ENCODE results near the gene SYNDIG1.

Gene SYNDIG1

DNA sequence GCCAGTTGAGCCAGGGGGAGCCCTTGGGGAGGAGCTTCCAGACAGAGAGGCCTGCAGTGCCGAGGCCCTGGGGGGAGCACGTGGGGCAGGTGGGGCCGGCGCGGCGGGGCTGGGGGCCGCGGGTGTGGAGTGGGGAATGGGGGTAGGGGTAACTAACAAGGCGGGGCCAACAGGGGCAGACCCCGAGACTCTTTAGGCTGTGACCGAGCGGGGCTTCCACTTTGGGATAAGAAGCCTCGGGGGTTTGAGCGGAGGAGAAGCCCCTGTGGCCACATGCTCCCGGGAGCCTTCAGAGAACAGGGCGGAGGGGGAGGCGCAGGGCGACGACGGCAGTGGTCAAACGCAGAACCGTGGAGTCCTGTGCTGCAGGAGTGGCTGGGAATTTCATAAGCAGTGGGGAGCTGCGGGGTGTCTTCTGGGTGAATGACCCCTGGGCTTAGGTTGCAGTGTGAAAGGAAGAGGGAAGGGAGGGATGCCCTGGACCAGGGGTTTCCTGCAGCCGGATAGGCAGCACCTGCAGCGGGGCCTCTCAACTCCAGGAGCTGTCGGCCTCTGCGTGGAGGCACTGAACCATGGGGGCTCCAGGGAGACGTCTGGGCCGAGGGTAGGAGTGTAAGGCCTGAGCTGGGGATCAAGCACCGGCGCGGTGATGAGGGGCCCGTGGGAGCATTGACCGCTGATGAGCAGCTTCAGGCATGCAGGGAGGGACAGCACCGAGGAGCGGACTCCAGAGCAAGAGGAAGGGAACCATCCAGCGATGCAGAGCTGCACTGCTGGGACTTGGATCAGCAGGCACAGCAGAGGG is 121.0 kb downstream of the SYNDIG1 start:
- Histone ChIP-seq H3K27ac (ENCODE audit: low read depth, low read length) (no peak overlapping the region), H3K27me3 (ENCODE audit: control insufficient read depth in 1 of 2, insufficient read depth in 2 of 2, low read length in 2 of 2) (no peaks in the 10 kb centered on the region), H3K9ac (ENCODE audit: low read length) (no peak overlapping the region), H3K36me3 (ENCODE audit: insufficient read depth, low read length) (no peaks in the 10 kb centered on the region), H3K4me3 (ENCODE audit: low read depth in 1 of 2, low read length in 2 of 2) (no peak overlapping the region), H3K9me3 (ENCODE audit: low read length) (no peaks in the 10 kb centered on the region), H3K4me1 (ENCODE audit: insufficient read depth, low read length) (no peaks in the 10 kb centered on the region)

DNA sequence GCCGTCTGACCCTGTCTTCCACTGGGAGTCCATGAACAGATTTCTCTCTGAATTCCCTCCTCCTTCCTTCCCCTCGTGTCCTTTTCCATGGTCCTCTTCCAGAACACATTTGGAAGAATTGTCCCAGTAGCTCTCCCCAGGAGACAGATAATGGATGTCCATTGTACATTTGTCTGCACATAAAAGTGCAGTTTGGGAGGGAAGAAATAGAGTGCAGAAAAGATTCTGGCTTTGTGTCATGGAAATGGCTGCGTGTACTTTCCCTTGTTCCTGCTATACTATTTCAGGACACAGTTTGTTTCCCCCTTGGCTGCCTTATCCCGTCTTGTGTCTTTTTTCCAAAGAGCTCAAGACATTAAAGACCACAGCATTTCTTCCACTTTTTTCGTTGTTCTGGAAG is 127.6 kb downstream of the SYNDIG1 start:
- Histone ChIP-seq H3K36me3 (ENCODE audit: insufficient read depth, low read length) (no peaks in the 10 kb centered on the region), H3K4me1 (ENCODE audit: insufficient read depth, low read length) (no peaks in the 10 kb centered on the region), H3K9ac (ENCODE audit: low read length) (no peak overlapping the region), H3K27ac (ENCODE audit: low read depth, low read length) (no peak overlapping the region), H3K4me3 (ENCODE audit: low read depth in 1 of 2, low read length in 2 of 2) (no peak overlapping the region), H3K27me3 (ENCODE audit: control insufficient read depth in 1 of 2, insufficient read depth in 2 of 2, low read length in 2 of 2) (no peaks in the 10 kb centered on the region), H3K9me3 (ENCODE audit: low read length) (no peaks in the 10 kb centered on the region)

- no peaks in the 10 kb centered on the region for H3K36me3 ChIP-seq (ENCODE audit: insufficient read depth, low read length)
- H3K27me3 ChIP-seq (ENCODE audit: control insufficient read depth in 1 of 2, insufficient read depth in 2 of 2, low read length in 2 of 2) = no peaks in the 10 kb centered on the region
- H3K9me3 ChIP-seq (ENCODE audit: low read length) = no peaks in the 10 kb centered on the region
- H3K4me3 ChIP-seq (ENCODE audit: low read depth in 1 of 2, low read length in 2 of 2) = no peak overlapping the region
- no peak overlapping the region for H3K9ac ChIP-seq (ENCODE audit: low read length)
- no peaks in the 10 kb centered on the region for H3K4me1 ChIP-seq (ENCODE audit: insufficient read depth, low read length)
- H3K27ac ChIP-seq (ENCODE audit: low read depth, low read length) = no peak overlapping the region
Measured at GRCh38 chr20:24598346-24598745, 128.9 kb downstream of the SYNDIG1 start.

- Histone ChIP-seq H3K9ac (ENCODE audit: low read length) (no peak overlapping the region), H3K9me3 (ENCODE audit: low read length) (no peaks in the 10 kb centered on the region), H3K4me1 (ENCODE audit: insufficient read depth, low read length) (no peaks in the 10 kb centered on the region), H3K27me3 (ENCODE audit: control insufficient read depth in 1 of 2, insufficient read depth in 2 of 2, low read length in 2 of 2) (no peaks in the 10 kb centered on the region), H3K4me3 (ENCODE audit: low read depth in 1 of 2, low read length in 2 of 2) (no peak overlapping the region), H3K36me3 (ENCODE audit: insufficient read depth, low read length) (no peaks in the 10 kb centered on the region), H3K27ac (ENCODE audit: low read depth, low read length) (no peak overlapping the region)
Measured at GRCh38 chr20:24598996-24599395, 129.6 kb downstream of the SYNDIG1 start.

DNA sequence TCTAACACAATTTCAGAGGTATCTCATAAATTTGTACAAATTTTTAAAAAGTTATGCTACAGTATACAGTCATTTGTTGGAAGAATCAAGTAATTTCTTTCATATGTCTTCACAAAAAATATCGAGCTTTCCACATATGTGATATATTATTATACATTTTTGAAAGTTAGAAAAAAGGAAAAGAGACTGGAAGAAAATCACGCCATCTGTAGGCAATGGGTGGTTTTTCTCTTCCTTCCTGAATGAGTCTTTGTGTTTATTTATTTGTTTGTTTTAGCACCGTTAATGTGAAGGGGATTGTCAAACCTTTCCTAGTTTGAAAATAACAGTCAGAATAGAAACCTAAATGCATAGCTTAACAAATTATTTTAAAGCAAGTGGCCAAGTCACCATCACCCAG is 130.6 kb downstream of the SYNDIG1 start:
- Histone ChIP-seq H3K4me3 (ENCODE audit: low read depth in 1 of 2, low read length in 2 of 2) (no peak overlapping the region), H3K27ac (ENCODE audit: low read depth, low read length) (no peak overlapping the region), H3K9ac (ENCODE audit: low read length) (no peak overlapping the region), H3K9me3 (ENCODE audit: low read length) (no peaks in the 10 kb centered on the region), H3K4me1 (ENCODE audit: insufficient read depth, low read length) (no peaks in the 10 kb centered on the region), H3K36me3 (ENCODE audit: insufficient read depth, low read length) (no peaks in the 10 kb centered on the region), H3K27me3 (ENCODE audit: control insufficient read depth in 1 of 2, insufficient read depth in 2 of 2, low read length in 2 of 2) (no peaks in the 10 kb centered on the region)

DNA sequence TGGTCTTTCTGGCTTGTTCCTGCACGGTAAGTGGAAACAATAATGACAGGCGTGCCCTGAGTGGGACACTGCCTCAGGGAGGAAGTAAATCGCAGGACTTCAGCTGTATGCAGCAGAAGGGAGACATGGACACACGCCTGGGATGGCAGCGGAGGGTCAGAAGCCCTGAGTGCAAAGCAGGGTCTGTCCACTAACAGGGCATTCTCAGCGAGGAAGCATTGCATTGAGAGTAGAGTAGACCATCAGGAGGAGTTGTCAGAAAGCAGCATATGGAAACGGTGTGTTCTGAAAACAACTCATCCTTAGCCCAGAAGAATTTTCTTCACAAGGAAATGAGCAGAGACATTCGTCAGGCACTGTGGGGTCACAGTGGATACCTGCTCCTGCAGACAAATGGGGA is 134.0 kb downstream of the SYNDIG1 start:
- Histone ChIP-seq H3K36me3 (ENCODE audit: insufficient read depth, low read length) (no peaks in the 10 kb centered on the region), H3K9ac (ENCODE audit: low read length) (no peak overlapping the region), H3K4me1 (ENCODE audit: insufficient read depth, low read length) (no peaks in the 10 kb centered on the region), H3K27ac (ENCODE audit: low read depth, low read length) (no peak overlapping the region), H3K4me3 (ENCODE audit: low read depth in 1 of 2, low read length in 2 of 2) (no peak overlapping the region), H3K9me3 (ENCODE audit: low read length) (no peaks in the 10 kb centered on the region), H3K27me3 (ENCODE audit: control insufficient read depth in 1 of 2, insufficient read depth in 2 of 2, low read length in 2 of 2) (no peaks in the 10 kb centered on the region)

GRCh38 chr20:24604966-24605665 is 135.7 kb downstream of the SYNDIG1 start:
- H3K9me3 ChIP-seq (ENCODE audit: low read length) = no peaks in the 10 kb centered on the region
- H3K4me3 ChIP-seq (ENCODE audit: low read depth in 1 of 2, low read length in 2 of 2) = no peak overlapping the region
- H3K27ac ChIP-seq (ENCODE audit: low read depth, low read length) = no peak overlapping the region
- no peaks in the 10 kb centered on the region for H3K36me3 ChIP-seq (ENCODE audit: insufficient read depth, low read length)
- H3K4me1 ChIP-seq (ENCODE audit: insufficient read depth, low read length) = no peaks in the 10 kb centered on the region
- no peak overlapping the region for H3K9ac ChIP-seq (ENCODE audit: low read length)
- H3K27me3 ChIP-seq (ENCODE audit: control insufficient read depth in 1 of 2, insufficient read depth in 2 of 2, low read length in 2 of 2) = no peaks in the 10 kb centered on the region

- Histone ChIP-seq H3K4me3 (ENCODE audit: low read depth in 1 of 2, low read length in 2 of 2) (no peak overlapping the region), H3K4me1 (ENCODE audit: insufficient read depth, low read length) (no peaks in the 10 kb centered on the region), H3K36me3 (ENCODE audit: insufficient read depth, low read length) (no peaks in the 10 kb centered on the region), H3K9me3 (ENCODE audit: low read length) (no peaks in the 10 kb centered on the region), H3K27ac (ENCODE audit: low read depth, low read length) (no peak overlapping the region), H3K27me3 (ENCODE audit: control insufficient read depth in 1 of 2, insufficient read depth in 2 of 2, low read length in 2 of 2) (no peaks in the 10 kb centered on the region), H3K9ac (ENCODE audit: low read length) (no peak overlapping the region)
Measured at GRCh38 chr20:24605937-24606455, 136.6 kb downstream of the SYNDIG1 start.

GRCh38 chr20:24607402-24607801 is 138.0 kb downstream of the SYNDIG1 start:
- H3K27me3 ChIP-seq (ENCODE audit: control insufficient read depth in 1 of 2, insufficient read depth in 2 of 2, low read length in 2 of 2) = no peaks in the 10 kb centered on the region
- H3K9me3 ChIP-seq (ENCODE audit: low read length) = no peaks in the 10 kb centered on the region
- H3K4me3 ChIP-seq (ENCODE audit: low read depth in 1 of 2, low read length in 2 of 2) = no peak overlapping the region
- H3K9ac ChIP-seq (ENCODE audit: low read length) = no peak overlapping the region
- no peaks in the 10 kb centered on the region for H3K36me3 ChIP-seq (ENCODE audit: insufficient read depth, low read length)
- H3K27ac ChIP-seq (ENCODE audit: low read depth, low read length) = no peak overlapping the region
- no peaks in the 10 kb centered on the region for H3K4me1 ChIP-seq (ENCODE audit: insufficient read depth, low read length)

DNA sequence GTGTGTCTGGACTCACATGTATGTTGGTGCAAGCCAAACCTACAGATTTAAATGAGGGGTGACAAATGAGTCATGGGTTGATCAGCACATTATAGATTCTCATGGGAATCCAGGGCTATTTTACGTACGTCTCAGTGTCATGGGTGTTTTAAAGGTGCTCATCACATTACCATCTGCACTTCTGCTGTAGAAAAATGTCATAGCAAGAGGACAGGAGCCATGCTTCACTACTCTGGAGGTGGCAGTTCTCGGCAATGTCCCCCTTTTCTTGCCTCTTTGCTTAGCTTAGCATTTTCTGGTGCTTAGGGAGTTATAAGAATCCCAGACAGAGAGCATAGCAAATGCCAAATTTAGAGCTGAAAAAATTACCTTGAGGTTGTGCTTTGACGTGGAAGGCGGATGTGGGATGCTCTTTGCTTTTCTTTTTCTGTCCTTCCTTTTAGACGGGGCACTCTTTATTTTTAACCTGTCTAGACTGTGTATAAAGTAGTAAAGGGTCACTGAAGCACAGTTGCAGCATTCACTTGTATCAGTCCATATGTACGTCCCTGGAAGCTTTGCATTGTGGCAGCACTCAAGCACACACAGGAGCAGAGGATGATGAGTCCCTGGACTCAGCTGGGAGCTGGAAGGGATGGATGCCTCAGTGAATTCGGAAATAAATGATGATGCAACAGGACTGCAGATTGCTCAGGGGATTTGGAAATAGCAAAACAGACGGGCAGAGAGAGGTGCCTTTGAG is 139.7 kb downstream of the SYNDIG1 start:
- Histone ChIP-seq H3K4me1 (ENCODE audit: insufficient read depth, low read length) (no peaks in the 10 kb centered on the region), H3K9me3 (ENCODE audit: low read length) (no peaks in the 10 kb centered on the region), H3K27me3 (ENCODE audit: control insufficient read depth in 1 of 2, insufficient read depth in 2 of 2, low read length in 2 of 2) (no peaks in the 10 kb centered on the region), H3K9ac (ENCODE audit: low read length) (no peak overlapping the region), H3K4me3 (ENCODE audit: low read depth in 1 of 2, low read length in 2 of 2) (no peak overlapping the region), H3K27ac (ENCODE audit: low read depth, low read length) (no peak overlapping the region), H3K36me3 (ENCODE audit: insufficient read depth, low read length) (no peaks in the 10 kb centered on the region)

- no peaks in the 10 kb centered on the region for H3K4me1 ChIP-seq (ENCODE audit: insufficient read depth, low read length)
- no peak overlapping the region for H3K27ac ChIP-seq (ENCODE audit: low read depth, low read length)
Measured at GRCh38 chr20:24609757-24610156, 140.3 kb downstream of the SYNDIG1 start.

More at GRCh38 chr20:24609757-24610156, 140.3 kb downstream of the SYNDIG1 start:
- no peak overlapping the region for H3K4me3 ChIP-seq (ENCODE audit: low read depth in 1 of 2, low read length in 2 of 2)
- H3K9me3 ChIP-seq (ENCODE audit: low read length) = no peaks in the 10 kb centered on the region
- no peaks in the 10 kb centered on the region for H3K27me3 ChIP-seq (ENCODE audit: control insufficient read depth in 1 of 2, insufficient read depth in 2 of 2, low read length in 2 of 2)
- no peak overlapping the region for H3K9ac ChIP-seq (ENCODE audit: low read length)
- H3K36me3 ChIP-seq (ENCODE audit: insufficient read depth, low read length) = no peaks in the 10 kb centered on the region
